SU-DHL-6 (cell line): ENCODE measurements around the gene PCLO.

Source experiments
- EZH2phosphoT487 ChIP-seq: fragments of 200-600 bp; sonication (generic), shearing (Covaris generic); conservative IDR thresholded peaks from 2 replicates; pipeline ENCODE4 v1.6.1; 2018; ENCODE audit warnings: mild to moderate bottlenecking, antibody characterized with exemption, low read length, moderate library complexity, mixed read lengths
- TF ChIP-seq, protein P1 (sequence below): fragments of 200-600 bp; sonication (generic); IDR thresholded peaks from one replicate; pipeline ENCODE4 v1.5.1; 2017; ENCODE audit warnings: antibody characterized with exemption, mild to moderate bottlenecking, low read length, moderate library complexity; ENCODE audit not compliant: insufficient read depth, poor library complexity, severe bottlenecking

DNA sequence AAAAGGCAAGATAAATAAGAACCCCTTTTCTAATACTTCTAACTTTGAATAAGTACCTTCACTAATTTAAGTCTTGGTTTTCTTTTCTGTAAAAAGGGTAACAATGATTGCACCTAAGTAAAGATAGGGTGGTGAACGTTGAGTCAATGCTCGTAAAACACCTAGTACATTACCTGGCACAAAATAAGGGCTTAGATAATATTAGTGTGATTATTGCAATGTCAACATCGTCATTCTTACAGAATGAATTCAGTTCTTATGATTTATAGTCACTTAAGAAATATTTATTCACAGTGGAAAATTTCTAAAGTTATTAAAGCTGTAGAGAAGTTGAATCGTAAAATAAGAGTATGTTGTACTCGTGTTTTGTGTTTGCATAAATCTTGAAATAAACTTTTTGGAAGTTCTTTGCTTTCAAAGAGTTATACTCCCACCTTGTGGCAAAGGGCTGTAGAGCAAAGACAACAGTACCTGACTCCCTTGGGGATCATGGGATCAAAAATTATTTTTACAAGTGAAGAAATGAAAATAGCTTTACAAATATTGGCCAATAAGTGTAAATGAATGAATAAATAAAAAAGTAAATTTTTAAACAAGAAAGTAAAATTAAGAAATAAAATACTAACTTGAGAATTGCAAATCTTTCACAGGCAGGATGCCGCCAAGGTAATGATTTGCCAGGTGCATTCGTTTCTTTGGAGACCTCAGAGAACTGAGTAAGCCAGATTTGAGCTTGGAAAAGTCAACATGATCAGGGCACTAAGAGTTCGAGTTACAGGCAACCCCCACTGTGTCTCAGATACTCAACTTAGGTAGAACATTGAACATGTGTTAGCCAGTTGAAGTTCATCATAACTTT is 433.3 kb downstream of the PCLO start:
- TF ChIP-seq, protein P1, sequence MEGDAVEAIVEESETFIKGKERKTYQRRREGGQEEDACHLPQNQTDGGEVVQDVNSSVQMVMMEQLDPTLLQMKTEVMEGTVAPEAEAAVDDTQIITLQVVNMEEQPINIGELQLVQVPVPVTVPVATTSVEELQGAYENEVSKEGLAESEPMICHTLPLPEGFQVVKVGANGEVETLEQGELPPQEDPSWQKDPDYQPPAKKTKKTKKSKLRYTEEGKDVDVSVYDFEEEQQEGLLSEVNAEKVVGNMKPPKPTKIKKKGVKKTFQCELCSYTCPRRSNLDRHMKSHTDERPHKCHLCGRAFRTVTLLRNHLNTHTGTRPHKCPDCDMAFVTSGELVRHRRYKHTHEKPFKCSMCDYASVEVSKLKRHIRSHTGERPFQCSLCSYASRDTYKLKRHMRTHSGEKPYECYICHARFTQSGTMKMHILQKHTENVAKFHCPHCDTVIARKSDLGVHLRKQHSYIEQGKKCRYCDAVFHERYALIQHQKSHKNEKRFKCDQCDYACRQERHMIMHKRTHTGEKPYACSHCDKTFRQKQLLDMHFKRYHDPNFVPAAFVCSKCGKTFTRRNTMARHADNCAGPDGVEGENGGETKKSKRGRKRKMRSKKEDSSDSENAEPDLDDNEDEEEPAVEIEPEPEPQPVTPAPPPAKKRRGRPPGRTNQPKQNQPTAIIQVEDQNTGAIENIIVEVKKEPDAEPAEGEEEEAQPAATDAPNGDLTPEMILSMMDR: peak; percentile 58
- TF ChIP-seq EZH2phosphoT487: no peak
